GM12801 (cell line): ENCODE measurements around the gene TAF11L10.
"Not testable (repeated sequence)": the region's sequence is repeated elsewhere in the genome, so short reads cannot be mapped to it uniquely, and the experiment has no call there.

Source experiments
- CTCF ChIP-seq: IDR thresholded peaks from one replicate; pipeline ENCODE4 v1.5.1; 2011; ENCODE audit warnings: control low read depth; ENCODE audit not compliant: insufficient read length; ENCODE audit errors: extremely low read depth

The TAF11L10 gene

GRCh38 chr5:17610092-17610491, 12.5 kb upstream of the TAF11L10 start, which contains the start of gene TAF11L12:
Gene TAF11L12 (plus strand): TSS chr5:17610392.
- not testable (repeated sequence) for TF ChIP-seq CTCF

GRCh38 chr5:17604951-17605350, 7.3 kb upstream of the TAF11L10 start:
- TF ChIP-seq CTCF, result no peak

- not testable (repeated sequence) for TF ChIP-seq CTCF
Observed at GRCh38 chr5:17603880-17604279, 6.3 kb upstream of the TAF11L10 start, which contains the start of gene TAF11L11. Gene TAF11L11 (plus strand): TSS chr5:17604183.

GRCh38 chr5:17594255-17594654, 3.4 kb downstream of the TAF11L10 start, which contains the start of gene TAF11L9:
Gene TAF11L9 (minus strand): TSS chr5:17594394.
- not testable (repeated sequence) for TF ChIP-seq CTCF

- not testable (repeated sequence) for TF ChIP-seq CTCF
Observed at GRCh38 chr5:17590860-17591259, 6.8 kb downstream of the TAF11L10 start, which contains the start of gene TAF11L8. Gene TAF11L8 (minus strand): TSS chr5:17590960.

- TF ChIP-seq CTCF, result not testable (repeated sequence)
Observed at GRCh38 chr5:17585658-17586057, 12.0 kb downstream of the TAF11L10 start, which contains the start of gene TAF11L7. Gene TAF11L7 (minus strand): TSS chr5:17585758.
